Measurements from ENCODE around the gene DSP. TPM values are rescaled to one million over a fixed set of nuclear protein-coding genes. Genes with fewer than 3 reads are reported as not detected.

DSP gene
- total RNA-seq, 4 donors from 2014 or later, result 56.9 to 243 (median 187) TPM

DNA sequence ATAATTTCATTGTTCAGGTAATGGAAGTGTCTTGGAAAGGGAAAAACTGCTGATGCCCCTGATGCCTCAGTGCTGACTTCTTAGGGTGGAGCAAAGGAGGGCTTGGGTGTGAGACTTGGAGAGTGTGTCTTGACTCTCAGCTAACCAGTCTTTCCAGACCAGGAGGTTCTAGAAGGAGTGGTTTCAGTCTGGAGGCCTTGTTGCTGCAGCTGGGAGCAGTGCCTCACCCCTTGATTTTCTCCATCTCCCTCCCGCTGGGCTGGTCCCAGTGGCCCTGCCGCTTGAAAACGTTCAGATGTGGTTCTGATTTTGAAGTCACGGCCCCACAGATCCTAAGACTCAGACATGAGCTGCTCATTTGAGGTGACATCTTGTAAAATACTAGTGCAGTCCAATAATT, 5.4 kb downstream of the DSP start:
- Histone ChIP-seq H3K4me3 (peak overlapping the region in 1 of 4 donors; percentile 15), H3K9me3 (no peaks in the 10 kb centered on the region), H3K4me1 (peaks cover 0 to 27% (median under 1%) of the 10 kb centered on the region in 4 donors), H3K27me3 (no peaks in the 10 kb centered on the region), H3K36me3 (no peaks in the 10 kb centered on the region), H3K27ac (peak overlapping the region in 3 of 4 donors; percentile 74 to 95 (median 91))
- no peak for TF ChIP-seq POLR2A (IDR thresholded peaks at IDR 0.05)
- TF ChIP-seq, protein P1, sequence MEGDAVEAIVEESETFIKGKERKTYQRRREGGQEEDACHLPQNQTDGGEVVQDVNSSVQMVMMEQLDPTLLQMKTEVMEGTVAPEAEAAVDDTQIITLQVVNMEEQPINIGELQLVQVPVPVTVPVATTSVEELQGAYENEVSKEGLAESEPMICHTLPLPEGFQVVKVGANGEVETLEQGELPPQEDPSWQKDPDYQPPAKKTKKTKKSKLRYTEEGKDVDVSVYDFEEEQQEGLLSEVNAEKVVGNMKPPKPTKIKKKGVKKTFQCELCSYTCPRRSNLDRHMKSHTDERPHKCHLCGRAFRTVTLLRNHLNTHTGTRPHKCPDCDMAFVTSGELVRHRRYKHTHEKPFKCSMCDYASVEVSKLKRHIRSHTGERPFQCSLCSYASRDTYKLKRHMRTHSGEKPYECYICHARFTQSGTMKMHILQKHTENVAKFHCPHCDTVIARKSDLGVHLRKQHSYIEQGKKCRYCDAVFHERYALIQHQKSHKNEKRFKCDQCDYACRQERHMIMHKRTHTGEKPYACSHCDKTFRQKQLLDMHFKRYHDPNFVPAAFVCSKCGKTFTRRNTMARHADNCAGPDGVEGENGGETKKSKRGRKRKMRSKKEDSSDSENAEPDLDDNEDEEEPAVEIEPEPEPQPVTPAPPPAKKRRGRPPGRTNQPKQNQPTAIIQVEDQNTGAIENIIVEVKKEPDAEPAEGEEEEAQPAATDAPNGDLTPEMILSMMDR (IDR thresholded peaks at IDR 0.05), result no peak
- DNase-seq, result no peak

DNA sequence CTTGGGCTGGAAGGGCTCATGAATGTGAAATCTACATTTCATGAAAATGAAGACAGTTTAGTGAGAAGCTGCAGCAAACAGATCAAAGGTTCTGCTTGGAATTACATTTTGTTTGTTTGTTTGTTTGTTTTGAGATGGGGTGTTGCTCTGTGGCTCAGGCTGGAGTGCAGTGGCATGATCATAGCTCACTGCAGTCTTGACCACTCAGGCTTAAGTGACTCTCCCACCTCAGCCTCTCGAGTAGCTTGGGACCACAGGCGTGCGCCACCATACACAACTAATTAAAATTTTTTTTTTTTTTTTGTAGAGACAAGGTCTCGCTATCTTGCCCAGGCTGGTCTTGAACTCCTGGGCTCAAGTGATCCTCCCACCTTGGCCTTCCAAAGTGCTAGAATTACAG, 5.8 kb downstream of the DSP start:
- no peak for DNase-seq
- Histone ChIP-seq H3K27me3 (no peaks in the 10 kb centered on the region), H3K27ac (peak overlapping the region in 3 of 4 donors; percentile 74 to 95 (median 91)), H3K4me3 (peak overlapping the region in 2 of 4 donors; percentile 15 to 36), H3K4me1 (peaks cover 0 to 27% (median 0%) of the 10 kb centered on the region in 4 donors), H3K9me3 (no peaks in the 10 kb centered on the region), H3K36me3 (no peaks in the 10 kb centered on the region)
- TF ChIP-seq, protein P1 (IDR thresholded peaks at IDR 0.05), result no peak

DNA sequence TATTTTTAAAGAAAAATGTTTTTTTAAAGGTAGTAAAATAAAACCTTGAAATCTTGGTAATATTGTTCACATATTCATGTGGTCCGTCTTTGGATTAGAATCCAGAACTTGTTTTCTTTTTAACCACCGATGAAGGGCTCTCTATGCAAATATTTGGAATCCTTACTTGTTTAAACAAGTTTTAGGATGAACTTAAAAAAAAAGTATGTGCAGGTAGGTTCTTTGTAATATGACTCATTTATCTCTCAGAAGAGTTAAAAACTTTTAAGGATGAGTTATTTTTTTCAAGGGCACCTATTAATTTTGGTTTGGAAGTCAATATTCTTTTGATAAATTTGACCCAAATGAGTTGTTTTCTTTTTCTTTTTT, 8.9 kb downstream of the DSP start:
- DNase-seq, result no peak
- H3K4me1 ChIP-seq, result peaks cover 0 to 31% (median 0%) of the 10 kb centered on the region in 4 donors

DNA sequence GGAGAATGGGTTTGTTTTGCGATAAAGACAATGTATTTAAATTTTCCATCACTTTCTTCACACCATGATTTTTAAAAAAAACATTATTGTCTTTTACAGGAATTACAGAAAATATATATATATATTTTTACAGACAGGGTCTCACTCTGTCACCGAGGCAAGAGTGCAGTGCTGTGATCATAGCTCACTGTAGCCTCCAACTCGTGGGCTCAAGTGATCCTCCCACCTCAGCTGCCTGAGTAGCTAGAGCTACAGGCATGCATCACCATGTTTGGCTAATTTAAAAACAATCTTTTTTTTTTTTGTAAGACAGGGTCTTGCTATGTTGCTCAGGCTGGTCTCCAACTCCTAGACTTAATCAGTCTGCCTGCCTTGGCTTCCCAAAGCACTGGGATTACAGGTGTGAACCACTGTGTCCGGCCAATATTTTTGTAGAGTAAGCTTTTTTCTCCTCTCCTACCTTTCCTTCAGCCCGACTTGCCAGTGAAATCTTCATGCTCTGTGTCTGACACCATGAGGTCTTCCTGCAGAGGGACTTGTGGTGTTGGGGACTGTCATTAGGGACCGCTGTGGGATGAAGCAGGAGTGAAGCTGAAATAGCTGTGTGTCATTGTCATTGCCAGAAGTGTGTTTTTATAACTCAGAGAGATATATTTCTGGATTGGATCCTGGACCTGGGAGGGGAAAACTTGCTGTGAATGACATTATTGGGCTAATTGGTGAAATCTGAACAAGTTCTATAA, 13.2 kb downstream of the DSP start:
- no peak for DNase-seq
- Histone ChIP-seq H3K27ac (no peak overlapping the region), H3K27me3 (no peaks in the 10 kb centered on the region), H3K4me1 (peaks cover 0 to 13% (median 0%) of the 10 kb centered on the region in 4 donors), H3K36me3 (peaks cover 0 to 26% (median 0%) of the 10 kb centered on the region in 3 donors), H3K4me3 (no peak overlapping the region), H3K9me3 (no peaks in the 10 kb centered on the region)
- TF ChIP-seq, protein P1 (IDR thresholded peaks at IDR 0.05), result no peak
- no peak for TF ChIP-seq POLR2A (IDR thresholded peaks at IDR 0.05)

More for the DNA sequence above, 8.9 kb downstream of the DSP start:
- H3K27me3 ChIP-seq, result no peaks in the 10 kb centered on the region
- no peaks in the 10 kb centered on the region for H3K9me3 ChIP-seq
- no peak overlapping the region for H3K4me3 ChIP-seq
- TF ChIP-seq, protein P1 (IDR thresholded peaks at IDR 0.05), result no peak
- H3K36me3 ChIP-seq, result peaks cover 0 to under 1% (median 0%) of the 10 kb centered on the region in 3 donors
- H3K27ac ChIP-seq, result no peak overlapping the region

DNA sequence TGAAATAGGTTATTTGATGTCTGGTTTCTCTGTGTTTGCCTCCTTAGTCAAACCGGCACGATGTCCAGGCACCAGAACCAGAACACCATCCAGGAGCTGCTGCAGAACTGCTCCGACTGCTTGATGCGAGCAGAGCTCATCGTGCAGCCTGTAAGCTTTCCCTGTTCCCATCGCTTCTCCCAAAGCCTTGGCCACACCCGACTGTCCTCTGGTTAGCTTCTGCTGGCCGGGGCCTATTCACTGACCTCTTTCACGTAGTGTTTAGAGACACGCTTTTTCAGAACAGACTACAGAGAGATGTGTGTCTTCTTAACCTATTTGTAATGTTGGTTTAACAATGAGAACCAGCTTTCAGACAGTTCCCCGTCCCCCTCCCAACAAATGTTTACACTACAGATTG, 14.2 kb downstream of the DSP start:
- DNase-seq, result no peak
- H3K27me3 ChIP-seq, result no peaks in the 10 kb centered on the region
- no peak overlapping the region for H3K4me3 ChIP-seq
- no peaks in the 10 kb centered on the region for H3K9me3 ChIP-seq
- peaks cover 0 to 4% (median 0%) of the 10 kb centered on the region in 4 donors for H3K4me1 ChIP-seq
- peaks cover 0 to 26% (median 0%) of the 10 kb centered on the region in 3 donors for H3K36me3 ChIP-seq
- TF ChIP-seq, protein P1 (IDR thresholded peaks at IDR 0.05), result no peak
- no peak for TF ChIP-seq POLR2A (IDR thresholded peaks at IDR 0.05)
- no peak overlapping the region for H3K27ac ChIP-seq
